SK-N-MC (cell line): ENCODE measurements around the gene MRO.

Source experiments
- EZH2 ChIP-seq: fragments of 200-600 bp; sonication (generic); IDR thresholded peaks from one replicate; pipeline ENCODE4 v1.6.1; 2017; ENCODE audit warnings: antibody characterized with exemption
- POLR2AphosphoS5 ChIP-seq: IDR thresholded peaks from 2 replicates; pipeline ENCODE4 v1.6.1; 2012; ENCODE audit warnings: mild to moderate bottlenecking, low read depth, low read length, borderline replicate concordance

GRCh38 chr18:50839341-50839740 is 19.5 kb upstream of the MRO start:
- TF ChIP-seq POLR2AphosphoS5 (no peak), EZH2 (no peak)
